ENCODE measurements around the gene ACACB. TPM values are rescaled to one million over a fixed set of nuclear protein-coding genes. Genes with fewer than 3 reads are reported as not detected.
A peak's percentile ranks its signal among the peaks of the same experiment; 100 is the strongest.

The ACACB gene
- total RNA-seq, 1 experiment from 2014 or later, result 21.7 TPM

- Histone ChIP-seq H4K20me1 (ENCODE audit: low read length) (no peaks in the 10 kb centered on the region), H3K9me3 (ENCODE audit: low read length) (no peaks in the 10 kb centered on the region), H3K9ac (ENCODE audit: low read length) (0 out of 2 replicates have a peak overlapping the region, but pooled peaks have one; percentile 14), H3K27ac (ENCODE audit: low read length) (peak overlapping the region; percentile 41; the same call in 1 of the 2 replicates), H3K4me1 (ENCODE audit: insufficient read depth, low read length) (no peaks in the 10 kb centered on the region), H3F3A (ENCODE audit: low read length, unreplicated experiment) (no peaks in the 10 kb centered on the region), H2AFZ (ENCODE audit: low read length) (peak overlapping the region; percentile 65), H3K79me2 (ENCODE audit: low read length) (no peaks in the 10 kb centered on the region), H3K36me3 (ENCODE audit: low read depth, low read length) (peaks cover 18% of the 10 kb centered on the region), H3K9me2 (replicated peaks; ENCODE audit: low read length) (no peaks in the 10 kb centered on the region), H3K4me3 (ENCODE audit: low read length) (peak overlapping the region; percentile 61), H3K27me3 (ENCODE audit: low read length) (no peaks in the 10 kb centered on the region), H3K4me2 (ENCODE audit: low read length) (peak overlapping the region; percentile 74)
- ChIA-PET CTCF (no interaction called here), POLR2A (ENCODE audit: unreplicated experiment) (no interaction called here)
- no peak for TF ChIP-seq EZH2 (IDR thresholded peaks at IDR 0.05; ENCODE audit: low read length, unreplicated experiment)
- DNase-seq (peak; percentile 42), ATAC-seq (peak; percentile 75)
- BruUV-seq (replicated peaks), result no TSS peak
- intact Hi-C loops (cut with micrococcal nuclease), result loop anchor here (5.0 kb wide), 2 partner anchors 41 to 56 kb away; no protein-coding TSS in a partner anchor
These were observed 5.3 kb upstream of the ACACB start for GRCh38 chr12:109110988-109111495.

GRCh38 chr12:109112720-109113465, 3.5 kb upstream of the ACACB start:
- H3K9ac ChIP-seq (ENCODE audit: low read length), result no peak overlapping the region

More at GRCh38 chr12:109112720-109113465, 3.5 kb upstream of the ACACB start:
- Histone ChIP-seq H3K36me3 (ENCODE audit: low read depth, low read length) (peaks cover 8% of the 10 kb centered on the region), H3K9me2 (replicated peaks; ENCODE audit: low read length) (no peaks in the 10 kb centered on the region), H3K4me2 (ENCODE audit: low read length) (no peak overlapping the region), H4K20me1 (ENCODE audit: low read length) (no peaks in the 10 kb centered on the region), H2AFZ (ENCODE audit: low read length) (no peak overlapping the region), H3K9me3 (ENCODE audit: low read length) (no peaks in the 10 kb centered on the region), H3F3A (ENCODE audit: low read length, unreplicated experiment) (no peaks in the 10 kb centered on the region), H3K27ac (ENCODE audit: low read length) (no peak overlapping the region), H3K4me3 (ENCODE audit: low read length) (no peak overlapping the region), H3K4me1 (ENCODE audit: insufficient read depth, low read length) (no peaks in the 10 kb centered on the region), H3K27me3 (ENCODE audit: low read length) (no peaks in the 10 kb centered on the region), H3K79me2 (ENCODE audit: low read length) (no peaks in the 10 kb centered on the region)
- ChIA-PET CTCF (interaction anchor here (0.6 to 1.3 kb wide), 4 partner anchors 10 to 740 kb away, joined by 3 to 15 read pairs (median 7); no protein-coding TSS in a partner anchor), POLR2A (ENCODE audit: unreplicated experiment) (no interaction called here)
- TF ChIP-seq EZH2 (IDR thresholded peaks at IDR 0.05; ENCODE audit: low read length, unreplicated experiment) (no peak), EZH2phosphoT487 (IDR thresholded peaks at IDR 0.05; ENCODE audit: borderline replicate concordance, low read length) (no peak), CTCF (conservative IDR thresholded peaks at IDR 0.05; ENCODE audit: low read depth, low read length) (no peak)
- ATAC-seq, result no peak
- no TSS peak for BruUV-seq (replicated peaks)
- intact Hi-C loops (cut with micrococcal nuclease), result loop anchor here (1.0 to 5.0 kb wide), 4 partner anchors 39 to 272 kb away; no protein-coding TSS in a partner anchor
- no peak for DNase-seq
